GM12878 (cell line): ENCODE results near the gene SYNDIG1. TPM values are rescaled to one million over a fixed set of nuclear protein-coding genes. Genes with fewer than 3 reads are reported as not detected.

ENCODE experiments used
- ATAC-seq: fragments of 200-7000 bp; cut with Tn5 transposase; 3 replicates; pipeline ENCODE4 v1.9.1; 2020; ENCODE audit warnings: mild to moderate bottlenecking, moderate library complexity
- BruUV-seq: library from RNA; stranded (reverse); fragments of 400-500 nt; replicated peaks from 2 replicates; lab custom pipeline; 2021; lab: Mats Ljungman, UMichigan
- CTCF ChIA-PET: fragments of 300-600 bp; sonication (Branson Sonifier 250); formaldehyde crosslinking; extraction: SDS; loops from one replicate; lab custom pipeline; 2021; ENCODE audit warnings: inconsistent platforms; lab: Yijun Ruan, JAX
- POLR2A ChIA-PET: fragments of 350-600 bp; formaldehyde crosslinking; extraction: SDS; loops from one replicate; lab custom pipeline; 2021; ENCODE audit warnings: inconsistent platforms; lab: Charles Lee
- RAD21 ChIA-PET: fragments of 300-600 bp; sonication (Branson Sonifier 250); formaldehyde crosslinking; loops from one replicate; lab custom pipeline; 2023; ENCODE audit warnings: antibody characterized with exemption; ENCODE audit not compliant: unreplicated experiment; lab: Charles Lee
- SMC1A ChIA-PET: fragments of 300-600 bp; sonication (Branson Sonifier 250); formaldehyde crosslinking; loops from one replicate; lab custom pipeline; 2023; ENCODE audit not compliant: unreplicated experiment, uncharacterized antibody; lab: Charles Lee
- DNase-seq: peaks from one replicate; pipeline ENCODE4 v3.0.0-alpha.2; 2011; ENCODE audit warnings: low read depth, low spot score
- FAIRE-seq: peaks from 3 replicates; lab custom pipeline; 2011; peaks lifted over from hg19 to GRCh38; lab: Jason Lieb, UNC
- H2AFZ ChIP-seq: 2 replicates; pipeline ENCODE4 v1.6.0; 2011; ENCODE audit warnings: low read depth, low read length, control low read depth; ENCODE audit not compliant: control insufficient read depth
- H3K27ac ChIP-seq: 2 replicates; pipeline ENCODE4 v1.5.1; 2011; ENCODE audit warnings: control low read depth; ENCODE audit not compliant: control insufficient read depth, insufficient read depth
- H3K27me3 ChIP-seq, 2 experiments: replicated peaks in 1 of 2; 2 replicates each; pipeline versions ENCODE4 v1.6.0 to v1.6.1; 2011; ENCODE audit warnings: low read length in 1 of 2; ENCODE audit not compliant: control insufficient read depth in 2 of 2, insufficient read depth in 2 of 2
- H3K36me3 ChIP-seq, 2 experiments: 2 replicates each; pipeline ENCODE4 v1.5.1; 2011; ENCODE audit warnings: low read length in 1 of 2; ENCODE audit not compliant: control insufficient read depth in 2 of 2, insufficient read depth in 2 of 2
- H3K4me1 ChIP-seq: 2 replicates; pipeline ENCODE4 v1.6.1; 2011; ENCODE audit warnings: mild to moderate bottlenecking, low read length, moderate library complexity, mixed read lengths; ENCODE audit not compliant: control insufficient read depth, insufficient read depth
- H3K4me2 ChIP-seq: 2 replicates; pipeline ENCODE4 v1.6.0; 2011; ENCODE audit warnings: control low read depth; ENCODE audit not compliant: control insufficient read depth, insufficient read depth
- H3K4me3 ChIP-seq: fragments of 200-600 bp; sonication (generic); 2 replicates; pipeline ENCODE4 v1.5.1; 2016
- H3K79me2 ChIP-seq: 2 replicates; pipeline ENCODE4 v1.6.0; 2011; ENCODE audit warnings: low read length; ENCODE audit not compliant: control insufficient read depth, insufficient read depth
- H3K9ac ChIP-seq: 2 replicates; pipeline ENCODE4 v1.8.0; 2011; ENCODE audit warnings: low read length, control low read depth, mixed read lengths; ENCODE audit not compliant: control insufficient read depth, insufficient read depth
- H3K9me3 ChIP-seq: replicated peaks from 3 replicates; pipeline ENCODE4 v1.5.1; 2011; ENCODE audit warnings: mild to moderate bottlenecking, low read length; ENCODE audit not compliant: control insufficient read depth, insufficient read depth
- H4K20me1 ChIP-seq: 2 replicates; pipeline ENCODE4 v1.6.0; 2011; ENCODE audit not compliant: control insufficient read depth, insufficient read depth
- CTCF ChIP-seq, 3 experiments: IDR thresholded peaks in 2 of 3; conservative IDR thresholded peaks in 1 of 3; 2 replicates each; pipeline ENCODE4 v1.5.1; 2011; ENCODE audit warnings: low read depth in 3 of 3, low read length in 3 of 3, mild to moderate bottlenecking in 3 of 3, control low read depth in 2 of 3, moderate library complexity in 2 of 3, inconsistent platforms in 1 of 3, mixed read lengths in 1 of 3; ENCODE audit not compliant: control insufficient read depth in 2 of 3, insufficient read depth in 1 of 3; ENCODE audit errors: extremely low read depth in 1 of 3
- ESRRA ChIP-seq: IDR thresholded peaks from 2 replicates; pipeline ENCODE4 v1.6.1; 2012; ENCODE audit warnings: mild to moderate bottlenecking, low read length, improper control_type of control experiment
- GATAD2B ChIP-seq: fragments of 450-650 bp; conservative IDR thresholded peaks from 2 replicates; pipeline ENCODE4 v1.6.1; 2017; ENCODE audit warnings: low read depth, mild to moderate bottlenecking, moderate library complexity
- HCFC1 ChIP-seq: fragments of 150-350 bp; IDR thresholded peaks from 2 replicates; pipeline ENCODE4 v1.6.1; 2014; ENCODE audit warnings: low read length
- MYC ChIP-seq: IDR thresholded peaks from 2 replicates; pipeline ENCODE4 v1.6.1; 2011; ENCODE audit warnings: mild to moderate bottlenecking, low read length, moderate library complexity, inconsistent platforms; ENCODE audit not compliant: insufficient read depth, insufficient replicate concordance, insufficient read length, severe bottlenecking
- NFYB ChIP-seq: IDR thresholded peaks from 2 replicates; pipeline ENCODE4 v1.6.1; 2011; ENCODE audit warnings: low read depth, mild to moderate bottlenecking, low read length, improper control_type of control experiment, moderate library complexity; ENCODE audit not compliant: insufficient read depth
- SRF ChIP-seq, 2 experiments: IDR thresholded peaks; 2 replicates each; pipeline ENCODE4 v1.6.1; 2011; ENCODE audit warnings: low read depth in 2 of 2, low read length in 2 of 2, mild to moderate bottlenecking in 1 of 2, moderate library complexity in 1 of 2
- SUZ12 ChIP-seq: fragments of 200-600 bp; sonication (generic); IDR thresholded peaks from one replicate; pipeline ENCODE4 v1.6.1; 2018; ENCODE audit warnings: antibody characterized with exemption, mild to moderate bottlenecking; ENCODE audit not compliant: unreplicated experiment
- ZSCAN29 ChIP-seq: fragments of 450-650 bp; IDR thresholded peaks from 2 replicates; pipeline ENCODE4 v1.6.1; 2017; ENCODE audit warnings: mild to moderate bottlenecking, moderate library complexity
- WGBS: methylation state at CpG from one replicate; pipeline ENCODE4 v1.1.6; 2016; ENCODE audit warnings: low lambda C conversion rate; ENCODE audit not compliant: insufficient replicate concordance, insufficient coverage; ENCODE audit errors: missing lambda C conversion rate; 5-methylcytosine and 5-hydroxymethylcytosine counted together
- in situ Hi-C: fragments of 300-500 bp; cut with MboI; formaldehyde crosslinking; loops from 9 replicates; pipeline ENCODE4 v1.14.3; 2018; ENCODE audit warnings: mixed read lengths
- intact Hi-C: fragments of 100-400 bp; cut with micrococcal nuclease; formaldehyde crosslinking; loops from one replicate; pipeline ENCODE4 v1.14.2; 2022; ENCODE audit not compliant: unreplicated experiment
- polyA plus RNA-seq, 11 experiments: library from polyadenylated mRNA; depleted of rRNA in 4 of 11; unstranded in 6 of 11; stranded (reverse) in 5 of 11; fragments of >200 nt; fragmentation: Nextera tagmentation in 4 of 11; fragmentation: Illumina TruSeq in 1 of 11; extraction: Ambion mirVana in 4 of 11; extraction: Trizol in 1 of 11; gene quantifications; 1 replicate in 1 of 11; 2 replicates in 10 of 11; pipeline versions ENCODE4 v1.2.1 to v1.2.3, GENCODE V29; 2011 to 2016; ENCODE audit warnings: inconsistent platforms in 2 of 11, missing spikeins in 2 of 11, low read depth in 1 of 11
- total RNA-seq, 4 experiments: library from RNA; depleted of rRNA in 3 of 4; stranded (reverse); fragments of >200 nt in 3 of 4; fragmentation: Illumina TruSeq in 1 of 4; extraction: Trizol in 1 of 4; gene quantifications; 2 replicates each; pipeline versions ENCODE4 v1.2.1 to v1.2.3, GENCODE V29; 2013 to 2021
- TF ChIP-seq, protein P1 (sequence below): IDR thresholded peaks from 2 replicates; pipeline ENCODE4 v1.6.1; 2011; ENCODE audit warnings: low read depth, low read length, improper control_type of control experiment, borderline replicate concordance

The SYNDIG1 gene
- total and polyA plus RNA-seq, 10 of the 15 experiments (the other 5 are each of a cell fraction or from before 2014, with no cell fraction given) = not detected

- ChIA-PET CTCF (no interaction called here), SMC1A (no interaction called here), RAD21 (no interaction called here), POLR2A (no interaction called here)
- no peak for ATAC-seq
- H3K27ac ChIP-seq = no peak overlapping the region
- no peak overlapping the region for H3K9ac ChIP-seq
- no TSS peak for BruUV-seq
- no peaks in the 10 kb centered on the region for H4K20me1 ChIP-seq
- TF ChIP-seq SUZ12 (no peak), HCFC1 (no peak), ZSCAN29 (no peak), CTCF (IDR thresholded peaks at IDR 0.05 in 2 of 3, conservative IDR thresholded peaks at IDR 0.05 in 1 of 3; ENCODE audit: control insufficient read depth in 2 of 3, extremely low read depth in 1 of 3, insufficient read depth in 1 of 3, low read depth in 3 of 3, low read length in 3 of 3) (no peak), NFYB (no peak), MYC (no peak), SRF (IDR thresholded peaks at IDR 0.05; ENCODE audit: low read depth in 2 of 2, low read length in 2 of 2) (no peak), ESRRA (no peak), GATAD2B (no peak)
- TF ChIP-seq, protein P1, sequence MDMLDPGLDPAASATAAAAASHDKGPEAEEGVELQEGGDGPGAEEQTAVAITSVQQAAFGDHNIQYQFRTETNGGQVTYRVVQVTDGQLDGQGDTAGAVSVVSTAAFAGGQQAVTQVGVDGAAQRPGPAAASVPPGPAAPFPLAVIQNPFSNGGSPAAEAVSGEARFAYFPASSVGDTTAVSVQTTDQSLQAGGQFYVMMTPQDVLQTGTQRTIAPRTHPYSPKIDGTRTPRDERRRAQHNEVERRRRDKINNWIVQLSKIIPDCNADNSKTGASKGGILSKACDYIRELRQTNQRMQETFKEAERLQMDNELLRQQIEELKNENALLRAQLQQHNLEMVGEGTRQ = no peak
- no peaks in the 10 kb centered on the region for H3K79me2 ChIP-seq
- WGBS = 16% methylated on average over 8 of the region's 8 CpGs
- no peak for DNase-seq
- H3K9me3 ChIP-seq = no peaks in the 10 kb centered on the region; the same call in 2 of the 3 replicates
- H3K4me2 ChIP-seq = no peak overlapping the region
- in situ Hi-C loops (no loop called here), intact Hi-C loops (no loop called here)
- H2AFZ ChIP-seq = no peak overlapping the region
- no peak overlapping the region for H3K4me3 ChIP-seq
- no peaks in the 10 kb centered on the region for H3K36me3 ChIP-seq
- no peaks in the 10 kb centered on the region for H3K27me3 ChIP-seq
- H3K4me1 ChIP-seq = no peaks in the 10 kb centered on the region
- FAIRE-seq = no peak
Measured at GRCh38 chr20:24568842-24569241, 99.4 kb downstream of the SYNDIG1 start.
